Smooth muscle cell (in vitro differentiated cells): ENCODE measurements around the gene GPR4. TPM values are rescaled to one million over a fixed set of nuclear protein-coding genes. Genes with fewer than 3 reads are reported as not detected.

Experiments used
- DNase-seq: peaks from one replicate; lab custom pipeline; 2025; ENCODE audit not compliant: unreplicated experiment; lab: John Stamatoyannopoulos, UW
- H2AFZ ChIP-seq: fragments of 200-600 bp; sonication (generic); 2 replicates; pipeline ENCODE4 v1.6.0; 2016; ENCODE audit warnings: antibody characterized with exemption, low read depth, mild to moderate bottlenecking
- H3F3A ChIP-seq: fragments of 200-600 bp; sonication (generic); 2 replicates; pipeline ENCODE4 v1.6.0; 2017; ENCODE audit warnings: antibody characterized with exemption, low read depth
- H3K27ac ChIP-seq: fragments of 200-600 bp; sonication (generic); 2 replicates; pipeline ENCODE4 v1.5.1; 2016; ENCODE audit warnings: low read depth, mild to moderate bottlenecking
- H3K27me3 ChIP-seq: fragments of 200-600 bp; sonication (generic); 2 replicates; pipeline ENCODE4 v1.6.1; 2016; ENCODE audit warnings: low read depth, mild to moderate bottlenecking
- H3K36me3 ChIP-seq: fragments of 200-600 bp; sonication (generic); 2 replicates; pipeline ENCODE4 v1.5.1; 2016; ENCODE audit warnings: low read depth
- H3K4me1 ChIP-seq: fragments of 200-600 bp; sonication (generic); 2 replicates; pipeline ENCODE4 v1.5.1; 2016; ENCODE audit warnings: low read depth
- H3K4me2 ChIP-seq: fragments of 200-600 bp; sonication (generic); 2 replicates; pipeline ENCODE4 v1.6.0; 2016; ENCODE audit warnings: mild to moderate bottlenecking
- H3K4me3 ChIP-seq: fragments of 200-600 bp; sonication (generic); 2 replicates; pipeline ENCODE4 v1.5.1; 2016; ENCODE audit warnings: mild to moderate bottlenecking
- H3K79me2 ChIP-seq: fragments of 200-600 bp; sonication (generic); 2 replicates; pipeline ENCODE4 v1.6.0; 2016; ENCODE audit warnings: low read depth, mild to moderate bottlenecking
- H3K9ac ChIP-seq: fragments of 200-600 bp; sonication (generic); 2 replicates; pipeline ENCODE4 v1.6.0; 2016; ENCODE audit warnings: low read depth
- H3K9me3 ChIP-seq: fragments of 200-600 bp; sonication (generic); replicated peaks from 2 replicates; pipeline ENCODE4 v1.5.1; 2016; ENCODE audit warnings: low read depth
- H4K20me1 ChIP-seq: fragments of 200-600 bp; sonication (generic); 2 replicates; pipeline ENCODE4 v1.6.0; 2016; ENCODE audit warnings: low read depth
- CTCF ChIP-seq: fragments of 200-600 bp; sonication (generic); IDR thresholded peaks from 2 replicates; pipeline ENCODE4 v1.5.1; 2017; ENCODE audit warnings: borderline replicate concordance, mild to moderate bottlenecking, antibody characterized with exemption; ENCODE audit not compliant: insufficient read depth, poor library complexity, severe bottlenecking
- WGBS: methylation state at CpG from one replicate; pipeline ENCODE4 v1.1.7; 2016; ENCODE audit warnings: low lambda C conversion rate; 5-methylcytosine and 5-hydroxymethylcytosine counted together
- polyA plus RNA-seq: library from polyadenylated mRNA; unstranded; fragments of >200 nt; fragmentation: Nextera tagmentation; extraction: Ambion mirVana; gene quantifications from 2 replicates; pipeline ENCODE4 v1.2.1, GENCODE V29; 2016
- total RNA-seq: library from RNA; depleted of rRNA; stranded (reverse); fragments of >200 nt; gene quantifications from 2 replicates; pipeline ENCODE4 v1.2.3, GENCODE V29; 2014

The GPR4 gene
- total and polyA plus RNA-seq, 2 experiments from 2014 or later, result not detected

GRCh38 chr19:45595814-45596213 is 6.2 kb downstream of the GPR4 start:
- no peaks in the 10 kb centered on the region for H3K4me1 ChIP-seq
- no peak overlapping the region for H3K4me2 ChIP-seq
- H3K9me3 ChIP-seq, result no peaks in the 10 kb centered on the region
- no peak for DNase-seq
- no peaks in the 10 kb centered on the region for H4K20me1 ChIP-seq
- H3K9ac ChIP-seq, result no peak overlapping the region
- H3K27ac ChIP-seq, result no peak overlapping the region
- no peak overlapping the region for H2AFZ ChIP-seq
- TF ChIP-seq CTCF, result no peak
- 81% methylated on average over 6 of the region's 6 CpGs for WGBS
- no peaks in the 10 kb centered on the region for H3K79me2 ChIP-seq
- H3K27me3 ChIP-seq, result peaks cover 64% of the 10 kb centered on the region
- no peaks in the 10 kb centered on the region for H3K36me3 ChIP-seq
- no peaks in the 10 kb centered on the region for H3F3A ChIP-seq
- H3K4me3 ChIP-seq, result no peak overlapping the region

- no peaks in the 10 kb centered on the region for H3K9me3 ChIP-seq
- WGBS, result 5% methylated on average over 1 of the region's 1 CpG
Measured at GRCh38 chr19:45593520-45593919, 8.5 kb downstream of the GPR4 start.

GRCh38 chr19:45592366-45592765 is 9.6 kb downstream of the GPR4 start:
- no peak overlapping the region for H3K4me2 ChIP-seq
- H3K27ac ChIP-seq, result no peak overlapping the region
- no peak for TF ChIP-seq CTCF
- H3K9me3 ChIP-seq, result no peaks in the 10 kb centered on the region
- no peak for DNase-seq
- H3K36me3 ChIP-seq, result no peaks in the 10 kb centered on the region
- no peaks in the 10 kb centered on the region for H4K20me1 ChIP-seq
- no peaks in the 10 kb centered on the region for H3F3A ChIP-seq
- H2AFZ ChIP-seq, result no peak overlapping the region
- 67% methylated on average over 4 of the region's 4 CpGs for WGBS
- H3K27me3 ChIP-seq, result peaks cover 30% of the 10 kb centered on the region
- no peak overlapping the region for H3K9ac ChIP-seq
- no peak overlapping the region for H3K4me3 ChIP-seq
- no peaks in the 10 kb centered on the region for H3K79me2 ChIP-seq
- no peaks in the 10 kb centered on the region for H3K4me1 ChIP-seq

More at GRCh38 chr19:45593520-45593919, 8.5 kb downstream of the GPR4 start:
- H3K27ac ChIP-seq, result no peak overlapping the region
- H3K4me3 ChIP-seq, result no peak overlapping the region
- DNase-seq, result no peak
- H3K4me2 ChIP-seq, result no peak overlapping the region
- no peak overlapping the region for H3K9ac ChIP-seq
- H3K27me3 ChIP-seq, result peaks cover 42% of the 10 kb centered on the region
- H3K4me1 ChIP-seq, result no peaks in the 10 kb centered on the region
- H3K36me3 ChIP-seq, result no peaks in the 10 kb centered on the region
- no peak overlapping the region for H2AFZ ChIP-seq
- no peaks in the 10 kb centered on the region for H3F3A ChIP-seq
- TF ChIP-seq CTCF, result no peak
- H4K20me1 ChIP-seq, result no peaks in the 10 kb centered on the region
- no peaks in the 10 kb centered on the region for H3K79me2 ChIP-seq

- whole genome bisulfite sequencing, result 95% methylated on average over 21 of the region's 21 CpGs
Measured at GRCh38 chr19:45591638-45592005, 10.4 kb downstream of the GPR4 start.

More at GRCh38 chr19:45591638-45592005, 10.4 kb downstream of the GPR4 start:
- TF ChIP-seq CTCF, result no peak
- Histone ChIP-seq H3K36me3 (no peaks in the 10 kb centered on the region), H3K4me1 (no peaks in the 10 kb centered on the region), H3K4me3 (no peak overlapping the region), H3K79me2 (no peaks in the 10 kb centered on the region), H3K9me3 (no peaks in the 10 kb centered on the region), H3K4me2 (no peak overlapping the region), H2AFZ (no peak overlapping the region), H3F3A (no peaks in the 10 kb centered on the region), H3K9ac (no peak overlapping the region), H4K20me1 (no peaks in the 10 kb centered on the region), H3K27ac (no peak overlapping the region), H3K27me3 (peaks cover 23% of the 10 kb centered on the region)
- no peak for DNase-seq
